Measurements from ENCODE around the gene HSCB.

The HSCB gene

GRCh38 chr22:28772633-28773460, 31.0 kb downstream of the HSCB start, which contains the start of gene CCDC117:
Gene CCDC117, plus strand, starts transcription at chr22:28772695. Its CDS starts 155 bp downstream, at chr22:28772850.
- Histone ChIP-seq H3K9ac (ENCODE audit: low read length) (peak within 1 kb of the TSS; percentile 88), H3K27ac (ENCODE audit: low read depth, low read length) (peak within 1 kb of the TSS; percentile 95), H3K4me3 (ENCODE audit: low read depth in 1 of 2, low read length in 2 of 2) (peak within 1 kb of the TSS; percentile 77 to 85), H3K27me3 (ENCODE audit: control insufficient read depth in 1 of 2, insufficient read depth in 2 of 2, low read length in 2 of 2) (no peaks in the 10 kb centered on the region), H3K4me1 (ENCODE audit: insufficient read depth, low read length) (peaks cover 16% of the 10 kb centered on the region), H3K36me3 (ENCODE audit: insufficient read depth, low read length) (no peaks in the 10 kb centered on the region), H3K9me3 (ENCODE audit: low read length) (no peaks in the 10 kb centered on the region)

DNA sequence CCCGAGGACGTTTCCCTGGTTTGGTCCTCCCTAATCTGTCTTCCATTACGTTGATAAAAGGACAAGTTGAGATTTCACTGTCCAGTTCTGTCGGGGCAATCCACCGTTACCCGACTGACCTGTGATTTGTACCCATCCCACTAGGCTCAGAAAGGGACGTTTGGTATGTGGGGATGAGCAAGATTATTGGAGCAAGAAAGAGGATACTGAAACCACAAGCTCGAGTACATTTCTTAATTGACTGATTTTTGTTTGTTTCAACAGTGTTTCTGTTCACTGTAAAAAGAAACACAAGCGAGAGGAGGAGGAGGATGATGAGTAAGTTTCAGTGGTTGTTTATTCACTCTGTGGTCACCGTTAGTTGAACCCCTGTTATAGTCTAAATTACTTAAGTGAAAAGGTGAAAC, 31.6 kb downstream of the HSCB start:
- Histone ChIP-seq H3K27me3 (ENCODE audit: control insufficient read depth in 1 of 2, insufficient read depth in 2 of 2, low read length in 2 of 2) (no peaks in the 10 kb centered on the region), H3K4me1 (ENCODE audit: insufficient read depth, low read length) (peaks cover 16% of the 10 kb centered on the region), H3K9me3 (ENCODE audit: low read length) (no peaks in the 10 kb centered on the region), H3K4me3 (ENCODE audit: low read depth in 1 of 2, low read length in 2 of 2) (peak overlapping the region; percentile 77 to 85), H3K36me3 (ENCODE audit: insufficient read depth, low read length) (no peaks in the 10 kb centered on the region), H3K27ac (ENCODE audit: low read depth, low read length) (peak overlapping the region; percentile 95), H3K9ac (ENCODE audit: low read length) (peak overlapping the region; percentile 88)

DNA sequence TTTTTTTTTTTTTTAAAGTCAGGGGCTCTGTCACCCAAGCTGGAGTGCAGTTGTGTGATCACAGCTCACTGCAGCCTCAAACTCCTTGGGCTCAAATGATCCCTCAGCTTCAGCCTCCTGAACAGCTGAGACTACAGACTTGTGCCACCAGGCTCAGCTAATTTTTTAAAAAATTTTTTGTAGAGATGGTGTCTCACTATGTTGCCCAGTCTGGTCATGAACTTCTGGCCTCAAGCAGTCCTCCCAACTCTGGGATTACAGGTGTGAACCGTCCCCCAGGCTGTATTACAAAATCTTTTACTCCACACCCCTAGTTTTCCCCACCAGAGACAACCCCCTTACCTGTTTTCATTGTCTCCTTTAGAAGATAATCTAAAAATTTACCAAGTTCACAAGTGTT, 32.5 kb downstream of the HSCB start:
- Histone ChIP-seq H3K27ac (ENCODE audit: low read depth, low read length) (no peak overlapping the region), H3K9ac (ENCODE audit: low read length) (no peak overlapping the region), H3K27me3 (ENCODE audit: control insufficient read depth in 1 of 2, insufficient read depth in 2 of 2, low read length in 2 of 2) (no peaks in the 10 kb centered on the region), H3K4me3 (ENCODE audit: low read depth in 1 of 2, low read length in 2 of 2) (no peak overlapping the region), H3K4me1 (ENCODE audit: insufficient read depth, low read length) (peaks cover 18% of the 10 kb centered on the region), H3K36me3 (ENCODE audit: insufficient read depth, low read length) (no peaks in the 10 kb centered on the region), H3K9me3 (ENCODE audit: low read length) (no peaks in the 10 kb centered on the region)

- H3K9me3 ChIP-seq (ENCODE audit: low read length): no peaks in the 10 kb centered on the region
- H3K36me3 ChIP-seq (ENCODE audit: insufficient read depth, low read length): peaks cover 31% of the 10 kb centered on the region
- no peak overlapping the region for H3K4me3 ChIP-seq (ENCODE audit: low read depth in 1 of 2, low read length in 2 of 2)
- H3K27me3 ChIP-seq (ENCODE audit: control insufficient read depth in 1 of 2, insufficient read depth in 2 of 2, low read length in 2 of 2): no peaks in the 10 kb centered on the region
- H3K4me1 ChIP-seq (ENCODE audit: insufficient read depth, low read length): peaks cover 43% of the 10 kb centered on the region
- H3K27ac ChIP-seq (ENCODE audit: low read depth, low read length): no peak overlapping the region
- no peak overlapping the region for H3K9ac ChIP-seq (ENCODE audit: low read length)
Measured at GRCh38 chr22:28779833-28780232, 38.0 kb downstream of the HSCB start.

DNA sequence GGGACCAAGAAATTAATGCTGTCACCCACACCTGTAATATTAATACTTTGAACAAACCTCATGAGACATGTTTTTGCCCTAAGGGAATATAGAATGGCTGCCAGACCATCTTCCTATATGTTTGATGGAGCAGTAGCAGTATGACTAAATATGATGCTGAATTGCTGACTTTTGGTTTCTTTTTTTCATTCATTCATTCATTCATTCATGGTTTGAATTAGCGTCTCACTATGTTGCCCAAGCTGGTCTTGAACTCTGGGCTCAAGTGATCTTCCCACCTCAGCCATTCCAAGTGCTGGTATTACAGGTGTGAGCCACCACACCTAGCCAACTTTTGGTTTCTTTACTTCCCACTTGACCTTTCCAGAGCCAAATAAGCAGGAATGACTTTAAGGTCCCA, 38.5 kb downstream of the HSCB start:
- Histone ChIP-seq H3K9me3 (ENCODE audit: low read length) (no peaks in the 10 kb centered on the region), H3K9ac (ENCODE audit: low read length) (no peak overlapping the region), H3K27ac (ENCODE audit: low read depth, low read length) (no peak overlapping the region), H3K4me1 (ENCODE audit: insufficient read depth, low read length) (peaks cover 45% of the 10 kb centered on the region), H3K4me3 (ENCODE audit: low read depth in 1 of 2, low read length in 2 of 2) (no peak overlapping the region), H3K36me3 (ENCODE audit: insufficient read depth, low read length) (peaks cover 36% of the 10 kb centered on the region), H3K27me3 (ENCODE audit: control insufficient read depth in 1 of 2, insufficient read depth in 2 of 2, low read length in 2 of 2) (no peaks in the 10 kb centered on the region)

DNA sequence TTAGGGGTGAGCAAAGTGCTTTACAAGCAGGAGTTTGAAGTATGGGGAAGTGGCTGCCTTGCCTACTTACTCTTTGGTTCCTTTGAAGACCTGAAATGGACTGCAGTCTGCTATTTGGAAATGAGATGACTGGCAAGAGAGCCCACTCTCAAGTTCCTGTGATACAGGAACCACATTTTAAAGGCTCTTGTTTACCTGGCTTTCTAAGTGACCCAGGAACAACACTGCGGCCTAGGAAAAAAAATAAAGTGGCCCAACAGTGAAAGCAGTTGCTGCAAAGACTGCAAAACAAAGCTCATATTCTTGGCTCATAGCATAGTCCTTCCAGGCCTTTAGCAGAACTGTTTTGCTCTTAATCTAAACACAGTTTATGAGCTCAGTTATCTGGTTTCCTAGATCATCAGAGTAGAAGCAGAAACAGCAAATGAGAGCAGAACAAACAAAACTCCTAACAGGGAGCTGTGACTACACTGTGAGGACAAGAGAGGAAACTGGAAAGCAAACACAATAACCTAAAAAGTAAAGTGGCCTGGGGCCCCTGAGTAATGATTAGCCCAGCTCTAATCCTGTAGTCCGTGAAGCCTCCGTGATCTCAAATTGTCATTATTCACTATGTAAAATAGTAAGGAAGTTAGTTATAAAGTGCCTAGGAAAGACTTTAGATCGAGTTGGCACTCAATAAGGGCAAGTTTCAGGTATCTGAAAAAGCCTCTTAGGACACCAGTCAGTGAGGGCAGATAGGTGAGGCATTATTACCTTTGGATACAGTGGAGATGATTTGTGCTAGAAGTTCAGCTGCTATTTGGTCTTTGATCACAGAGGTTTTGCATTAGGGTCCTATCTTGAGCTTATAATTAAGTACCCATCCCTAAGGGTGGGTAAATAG, 42.2 kb downstream of the HSCB start:
- Histone ChIP-seq H3K36me3 (ENCODE audit: insufficient read depth, low read length) (peaks cover 56% of the 10 kb centered on the region), H3K9me3 (ENCODE audit: low read length) (no peaks in the 10 kb centered on the region), H3K4me3 (ENCODE audit: low read depth in 1 of 2, low read length in 2 of 2) (no peak overlapping the region), H3K27me3 (ENCODE audit: control insufficient read depth in 1 of 2, insufficient read depth in 2 of 2, low read length in 2 of 2) (no peaks in the 10 kb centered on the region), H3K4me1 (ENCODE audit: insufficient read depth, low read length) (peaks cover 68% of the 10 kb centered on the region), H3K27ac (ENCODE audit: low read depth, low read length) (peak overlapping the region; percentile 75), H3K9ac (ENCODE audit: low read length) (peak overlapping the region; percentile 41)

GRCh38 chr22:28788601-28789000, 46.8 kb downstream of the HSCB start:
- no peaks in the 10 kb centered on the region for H3K9me3 ChIP-seq (ENCODE audit: low read length)
- no peak overlapping the region for H3K9ac ChIP-seq (ENCODE audit: low read length)
- H3K4me1 ChIP-seq (ENCODE audit: insufficient read depth, low read length): peaks cover 40% of the 10 kb centered on the region
- peaks cover 47% of the 10 kb centered on the region for H3K36me3 ChIP-seq (ENCODE audit: insufficient read depth, low read length)
- H3K27me3 ChIP-seq (ENCODE audit: control insufficient read depth in 1 of 2, insufficient read depth in 2 of 2, low read length in 2 of 2): no peaks in the 10 kb centered on the region
- no peak overlapping the region for H3K27ac ChIP-seq (ENCODE audit: low read depth, low read length)
- no peak overlapping the region for H3K4me3 ChIP-seq (ENCODE audit: low read depth in 1 of 2, low read length in 2 of 2)

GRCh38 chr22:28791124-28791523, 49.3 kb downstream of the HSCB start:
- Histone ChIP-seq H3K9ac (ENCODE audit: low read length) (no peak overlapping the region), H3K36me3 (ENCODE audit: insufficient read depth, low read length) (peaks cover 48% of the 10 kb centered on the region), H3K4me1 (ENCODE audit: insufficient read depth, low read length) (peaks cover 29% of the 10 kb centered on the region), H3K4me3 (ENCODE audit: low read depth in 1 of 2, low read length in 2 of 2) (no peak overlapping the region), H3K9me3 (ENCODE audit: low read length) (no peaks in the 10 kb centered on the region), H3K27ac (ENCODE audit: low read depth, low read length) (no peak overlapping the region), H3K27me3 (ENCODE audit: control insufficient read depth in 1 of 2, insufficient read depth in 2 of 2, low read length in 2 of 2) (no peaks in the 10 kb centered on the region)

DNA sequence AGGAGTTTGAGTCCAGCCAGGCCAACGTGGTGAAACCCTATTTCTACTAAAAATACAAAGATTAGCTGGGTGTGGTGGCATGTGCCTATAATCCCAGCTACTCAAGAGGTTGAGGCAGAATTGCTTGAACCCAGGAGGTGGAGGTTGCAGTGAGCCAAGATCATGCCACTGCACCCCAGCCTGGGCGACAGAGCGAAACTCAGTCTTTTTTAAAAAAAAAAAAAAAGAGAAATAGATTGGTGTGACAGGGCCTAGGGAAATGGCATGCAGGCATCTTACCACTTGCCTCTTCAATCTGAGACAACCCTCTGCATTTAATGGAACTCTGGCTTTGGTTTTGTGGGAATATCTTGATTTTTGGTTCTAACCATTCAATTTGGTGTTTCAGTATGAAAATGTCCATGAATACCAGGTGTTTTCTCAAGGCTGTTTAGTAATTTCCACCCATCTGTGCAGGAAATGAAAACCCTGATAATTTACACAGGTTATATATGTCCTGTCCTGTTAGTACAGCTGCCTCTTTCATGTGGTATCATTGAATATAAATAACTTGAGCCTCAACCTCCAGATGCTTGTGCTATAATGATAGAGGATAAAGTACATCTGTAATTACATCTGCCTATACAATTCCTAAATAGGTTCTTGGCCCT, 50.1 kb downstream of the HSCB start:
- Histone ChIP-seq H3K27me3 (ENCODE audit: control insufficient read depth in 1 of 2, insufficient read depth in 2 of 2, low read length in 2 of 2) (no peaks in the 10 kb centered on the region), H3K4me1 (ENCODE audit: insufficient read depth, low read length) (peaks cover 21% of the 10 kb centered on the region), H3K4me3 (ENCODE audit: low read depth in 1 of 2, low read length in 2 of 2) (no peak overlapping the region), H3K9ac (ENCODE audit: low read length) (no peak overlapping the region), H3K9me3 (ENCODE audit: low read length) (no peaks in the 10 kb centered on the region), H3K27ac (ENCODE audit: low read depth, low read length) (no peak overlapping the region), H3K36me3 (ENCODE audit: insufficient read depth, low read length) (peaks cover 47% of the 10 kb centered on the region)

- Histone ChIP-seq H3K9ac (ENCODE audit: low read length) (no peak overlapping the region), H3K27ac (ENCODE audit: low read depth, low read length) (no peak overlapping the region), H3K4me1 (ENCODE audit: insufficient read depth, low read length) (peaks cover 26% of the 10 kb centered on the region), H3K9me3 (ENCODE audit: low read length) (no peaks in the 10 kb centered on the region), H3K27me3 (ENCODE audit: control insufficient read depth in 1 of 2, insufficient read depth in 2 of 2, low read length in 2 of 2) (no peaks in the 10 kb centered on the region), H3K4me3 (ENCODE audit: low read depth in 1 of 2, low read length in 2 of 2) (no peak overlapping the region), H3K36me3 (ENCODE audit: insufficient read depth, low read length) (peaks cover 52% of the 10 kb centered on the region)
Measured at GRCh38 chr22:28792491-28793383, 50.9 kb downstream of the HSCB start.
